DLD1 (cell line): ENCODE data around the gene RFX3.

Experiments used
- in situ Hi-C: cut with HindIII; loops from 2 replicates; pipeline ENCODE4 v1.10.0; 2017; ENCODE audit warnings: low sequenced_read_pairs

Gene RFX3

GRCh38 chr9:3514786-3515185, 11.0 kb downstream of the RFX3 start:
- in situ Hi-C loops = no loop called here

DNA sequence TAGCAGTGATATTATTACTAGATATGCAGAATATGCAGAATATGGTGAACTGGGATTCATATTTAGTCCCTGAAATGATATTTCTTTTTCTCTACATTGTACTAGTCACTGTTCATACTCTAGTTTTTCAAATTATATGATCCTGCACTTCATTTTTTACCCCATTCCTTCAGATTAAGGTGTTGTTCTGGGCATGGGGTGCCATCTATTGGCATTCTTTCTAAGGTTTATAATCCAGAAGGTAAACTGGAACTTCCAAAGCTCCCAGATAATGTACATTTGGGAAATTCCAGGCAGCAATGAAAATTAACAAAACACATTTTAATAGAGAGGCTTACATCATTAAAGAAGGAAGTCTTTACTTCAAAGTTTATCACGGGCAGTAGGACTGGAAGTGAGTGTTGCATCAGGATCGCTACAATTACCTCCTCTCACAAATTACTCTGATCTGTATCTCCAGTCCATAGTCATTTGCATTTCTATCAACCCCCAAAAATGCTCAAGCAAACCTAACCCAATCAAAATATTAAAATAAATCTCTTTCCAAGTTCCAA, 12.5 kb downstream of the RFX3 start:
- in situ Hi-C loops = no loop called here

DNA sequence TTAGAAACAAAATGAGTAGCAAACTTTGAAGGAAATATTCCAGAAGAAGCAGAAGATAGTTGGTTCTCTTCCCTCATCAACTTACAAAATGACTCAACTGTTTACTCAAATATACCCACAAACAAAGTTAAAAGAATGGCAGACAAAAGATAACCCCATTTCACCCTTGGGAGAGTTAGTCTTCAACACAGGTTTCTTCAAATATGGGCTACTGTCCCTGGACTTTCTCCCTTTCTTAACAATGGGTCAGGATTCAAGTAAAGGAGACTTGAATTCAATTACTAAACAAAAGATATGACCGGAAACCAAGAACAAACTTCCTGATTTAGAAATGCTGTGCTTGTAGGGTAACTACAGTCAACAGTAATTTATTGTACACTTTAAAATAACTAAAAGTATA, 14.2 kb downstream of the RFX3 start:
- in situ Hi-C loops = no loop called here

DNA sequence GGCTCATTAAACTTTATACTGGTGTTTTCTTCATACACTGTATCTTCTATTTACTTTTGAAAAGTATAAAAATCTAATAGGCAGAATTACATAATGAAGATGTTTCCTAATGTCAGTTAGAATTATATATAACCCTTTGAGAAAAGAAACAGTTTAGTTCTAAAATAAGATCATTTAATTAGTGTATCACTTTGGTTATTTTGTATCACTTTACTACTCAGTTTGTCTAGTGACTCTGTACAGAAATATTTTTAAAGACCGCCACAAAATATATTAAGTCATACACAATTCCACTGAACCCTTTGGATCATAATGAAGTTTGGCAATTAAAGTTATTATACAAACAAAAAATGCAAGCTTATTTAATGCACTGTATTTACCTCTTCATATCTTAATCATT, 15.0 kb downstream of the RFX3 start:
- in situ Hi-C loops = no loop called here

DNA sequence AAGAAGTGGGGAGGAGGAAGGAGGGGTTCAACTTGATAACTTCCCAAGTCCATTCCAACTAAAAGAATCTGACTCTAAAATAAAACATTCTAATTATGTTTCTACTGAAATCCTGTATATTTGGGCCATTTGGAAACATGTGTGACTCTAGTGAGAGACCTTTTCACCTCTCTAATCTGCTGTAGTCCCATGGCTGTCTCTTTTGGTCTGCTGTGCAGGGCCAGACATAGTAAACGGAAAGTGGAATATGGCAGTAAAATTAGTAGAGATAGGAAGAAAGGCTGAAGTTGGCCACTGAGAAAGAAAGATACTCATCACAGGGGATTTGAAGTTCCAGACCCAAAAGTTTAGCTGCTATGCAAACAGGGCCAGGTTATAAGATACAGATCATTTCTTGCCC, 15.9 kb downstream of the RFX3 start:
- in situ Hi-C loops = no loop called here

DNA sequence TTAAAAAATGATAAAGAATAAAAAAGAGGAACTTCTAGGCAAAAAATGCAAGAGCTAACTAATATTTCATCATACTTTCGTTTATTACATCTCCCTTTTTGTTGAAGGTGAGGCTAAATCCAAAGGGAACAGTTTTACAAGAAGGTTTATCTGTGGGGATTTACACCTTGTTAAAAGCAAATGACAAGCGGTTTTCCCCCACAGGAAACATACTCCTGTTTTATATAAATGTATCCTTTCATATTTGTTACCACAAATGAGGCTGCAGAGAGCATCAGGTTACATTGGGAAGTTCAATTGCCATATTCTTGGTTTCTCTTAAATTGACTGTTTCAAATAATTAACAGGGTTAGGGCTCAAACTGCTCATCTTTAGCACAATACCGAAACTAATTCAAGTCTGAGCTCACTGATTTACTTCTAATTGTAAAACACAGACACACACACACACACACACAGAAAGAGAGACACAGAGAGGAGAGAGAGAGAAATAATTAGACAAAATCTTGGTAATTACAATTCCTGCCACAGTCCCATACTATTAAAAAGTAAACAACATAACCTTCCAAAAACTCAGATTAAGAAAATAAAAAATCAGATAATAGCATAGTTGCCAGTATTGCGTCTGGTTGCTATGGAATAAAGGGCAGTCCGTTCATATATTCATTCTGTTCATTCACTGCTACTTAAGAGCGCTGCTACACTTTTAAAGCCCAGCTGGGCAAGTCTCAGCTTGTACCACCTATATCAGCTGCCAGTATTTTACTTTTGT, 17.1 kb downstream of the RFX3 start:
- in situ Hi-C loops = no loop called here

DNA sequence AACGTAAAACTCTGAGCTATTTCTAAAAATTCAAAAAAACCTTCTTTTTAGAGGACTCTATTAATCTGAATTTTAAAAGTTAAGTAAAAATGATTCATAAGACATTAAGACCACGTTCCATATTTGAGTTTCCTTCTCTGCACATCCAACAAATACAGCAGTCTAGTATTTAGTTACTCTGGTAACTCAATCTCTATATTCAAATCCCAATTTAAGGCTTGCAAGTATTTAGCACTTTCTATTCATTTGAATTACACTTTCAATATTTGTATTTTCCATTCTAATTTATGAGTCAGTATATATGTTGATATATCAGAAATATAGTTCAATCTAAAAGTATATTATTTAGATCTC, 17.7 kb downstream of the RFX3 start:
- in situ Hi-C loops = no loop called here

DNA sequence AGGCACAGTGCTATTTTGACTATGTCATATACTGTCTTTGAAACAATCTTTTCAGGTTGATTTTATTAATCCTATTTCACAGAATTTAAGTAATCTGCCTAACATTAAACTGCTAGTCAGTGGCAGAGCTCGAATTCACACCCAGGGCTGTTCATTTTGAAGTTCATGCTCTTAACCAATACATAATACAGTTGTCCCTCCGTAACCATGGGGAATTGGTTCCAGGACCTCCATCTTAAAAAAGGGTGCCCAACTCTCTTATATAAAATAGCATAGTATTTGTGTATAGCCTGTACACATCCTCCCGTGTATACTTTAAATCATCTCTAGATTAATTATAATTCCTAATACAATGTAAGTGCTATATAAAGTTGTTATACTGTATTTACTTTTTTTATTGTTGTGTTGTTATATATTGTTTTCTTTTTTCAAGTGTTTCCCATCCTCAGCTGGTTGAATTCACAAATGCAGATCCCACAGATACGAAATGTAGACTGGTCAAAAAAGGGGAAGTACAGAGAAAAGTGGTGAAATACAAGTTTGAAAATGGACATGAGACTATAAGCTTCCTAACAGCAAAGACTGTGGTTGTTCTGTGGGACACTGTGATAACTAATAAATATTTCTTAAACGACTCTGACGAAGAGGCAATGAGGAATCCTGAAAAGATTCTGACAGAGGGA, 18.3 kb downstream of the RFX3 start:
- in situ Hi-C loops = no loop called here

- in situ Hi-C loops = no loop called here
Observed at GRCh38 chr9:3506164-3506563, 19.6 kb downstream of the RFX3 start.

DNA sequence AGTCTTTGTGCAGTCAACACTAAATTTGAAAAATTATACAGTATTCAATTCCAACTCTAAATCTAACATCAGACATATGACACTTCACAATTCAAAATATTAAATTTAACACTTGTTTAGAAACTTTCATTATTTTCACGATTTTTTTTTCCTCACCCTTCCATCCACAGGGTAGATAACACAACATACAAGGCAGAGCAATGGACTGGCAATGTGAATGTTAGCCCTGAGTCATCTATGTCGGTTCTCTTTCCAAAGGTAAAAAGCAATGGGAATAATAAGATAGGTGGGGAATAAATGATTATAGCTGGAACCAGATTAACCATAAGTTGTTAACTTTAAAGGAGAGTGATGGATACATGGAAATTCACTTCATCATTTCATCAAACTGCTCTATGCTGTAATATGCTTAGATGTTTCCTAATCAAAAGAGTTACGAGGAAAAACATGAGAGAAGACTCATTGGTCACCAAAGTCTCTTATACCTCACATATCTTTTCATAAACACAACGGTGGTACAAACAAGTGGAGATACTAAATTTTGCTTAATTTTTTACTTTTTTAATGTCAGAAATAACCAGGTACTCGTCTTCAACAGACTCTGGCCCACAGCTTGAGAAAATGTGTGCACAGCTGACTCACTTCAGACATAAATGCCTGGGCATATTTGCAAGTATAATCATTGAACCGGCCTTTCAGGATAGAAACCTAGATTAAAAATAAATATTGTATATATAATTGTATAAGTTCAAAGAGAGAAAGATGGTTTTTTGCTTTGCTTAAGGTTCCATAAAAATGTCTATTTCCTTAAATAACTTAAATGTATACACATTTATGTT, 23.0 kb downstream of the RFX3 start:
- in situ Hi-C loops = no loop called here

DNA sequence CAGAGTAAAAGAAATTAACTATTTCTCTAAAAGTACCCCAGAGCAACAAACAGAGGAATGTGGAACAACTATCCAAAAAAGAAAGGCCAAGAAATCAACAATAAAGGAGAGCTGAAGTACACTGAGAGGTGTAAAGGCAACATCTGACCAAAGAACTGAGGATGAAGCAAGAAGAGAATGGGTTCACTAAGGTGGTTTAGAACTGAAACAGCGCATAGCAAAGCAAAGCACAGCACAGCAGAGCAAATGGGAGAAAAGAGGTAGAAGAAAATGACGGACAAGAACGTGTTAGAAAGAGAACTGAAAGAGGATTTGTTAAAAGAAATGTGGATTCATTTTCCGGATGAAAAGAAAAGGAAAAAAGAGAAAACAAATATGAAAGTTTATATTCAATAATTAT, 25.8 kb downstream of the RFX3 start:
- in situ Hi-C loops = no loop called here

- in situ Hi-C loops = no loop called here
Observed at GRCh38 chr9:3498691-3499090, 27.1 kb downstream of the RFX3 start.

- in situ Hi-C loops = no loop called here
Observed at GRCh38 chr9:3497857-3498256, 27.9 kb downstream of the RFX3 start.

- in situ Hi-C loops = no loop called here
Observed at GRCh38 chr9:3497401-3497800, 28.4 kb downstream of the RFX3 start.

GRCh38 chr9:3495855-3496254, 29.9 kb downstream of the RFX3 start:
- in situ Hi-C loops = no loop called here

DNA sequence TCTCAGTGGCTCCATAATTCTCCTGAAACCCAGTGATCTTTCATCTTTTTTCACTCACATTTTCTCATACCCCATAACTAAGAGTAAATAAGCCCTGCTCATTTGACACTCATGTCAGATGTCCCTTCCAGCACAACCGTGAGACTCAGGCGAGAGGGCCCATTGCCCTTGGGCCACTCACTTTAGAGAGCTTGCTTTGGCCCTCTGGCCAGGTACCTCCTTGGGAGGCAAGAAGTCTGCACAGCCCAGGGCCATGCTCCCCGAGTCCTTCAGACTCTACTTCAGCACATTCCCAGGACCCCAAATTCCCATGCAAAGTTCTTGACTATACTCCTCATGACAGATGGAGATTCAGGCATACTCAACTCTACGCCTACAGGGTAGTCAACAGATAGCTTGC, 33.6 kb downstream of the RFX3 start:
- in situ Hi-C loops = no loop called here

- in situ Hi-C loops = no loop called here
Observed at GRCh38 chr9:3491450-3491849, 34.4 kb downstream of the RFX3 start.

- in situ Hi-C loops = no loop called here
Observed at GRCh38 chr9:3490957-3491356, 34.8 kb downstream of the RFX3 start.

GRCh38 chr9:3482578-3482977, 43.2 kb downstream of the RFX3 start:
- in situ Hi-C loops = no loop called here

DNA sequence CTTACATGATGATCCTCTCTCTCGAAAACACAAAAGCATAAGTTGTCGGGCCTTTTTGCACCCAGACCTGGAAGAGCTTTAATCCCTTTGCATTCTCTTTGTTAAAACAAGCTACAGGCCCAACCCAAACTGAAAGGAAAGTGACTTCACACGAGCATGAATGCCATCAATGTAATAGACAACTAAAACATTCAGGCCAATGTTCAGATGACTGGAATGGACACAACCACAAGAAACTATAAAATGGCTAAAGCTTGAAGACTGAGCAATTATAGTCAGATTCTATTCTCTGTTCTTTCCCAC, 45.5 kb downstream of the RFX3 start:
- in situ Hi-C loops = no loop called here

- in situ Hi-C loops = no loop called here
Observed at GRCh38 chr9:3479514-3480352, 46.1 kb downstream of the RFX3 start.
